Measurements from ENCODE around the gene YKT6.
"Not testable (repeated sequence)": the region's sequence is repeated elsewhere in the genome, so short reads cannot be mapped to it uniquely, and the experiment has no call there.

YKT6 gene

DNA sequence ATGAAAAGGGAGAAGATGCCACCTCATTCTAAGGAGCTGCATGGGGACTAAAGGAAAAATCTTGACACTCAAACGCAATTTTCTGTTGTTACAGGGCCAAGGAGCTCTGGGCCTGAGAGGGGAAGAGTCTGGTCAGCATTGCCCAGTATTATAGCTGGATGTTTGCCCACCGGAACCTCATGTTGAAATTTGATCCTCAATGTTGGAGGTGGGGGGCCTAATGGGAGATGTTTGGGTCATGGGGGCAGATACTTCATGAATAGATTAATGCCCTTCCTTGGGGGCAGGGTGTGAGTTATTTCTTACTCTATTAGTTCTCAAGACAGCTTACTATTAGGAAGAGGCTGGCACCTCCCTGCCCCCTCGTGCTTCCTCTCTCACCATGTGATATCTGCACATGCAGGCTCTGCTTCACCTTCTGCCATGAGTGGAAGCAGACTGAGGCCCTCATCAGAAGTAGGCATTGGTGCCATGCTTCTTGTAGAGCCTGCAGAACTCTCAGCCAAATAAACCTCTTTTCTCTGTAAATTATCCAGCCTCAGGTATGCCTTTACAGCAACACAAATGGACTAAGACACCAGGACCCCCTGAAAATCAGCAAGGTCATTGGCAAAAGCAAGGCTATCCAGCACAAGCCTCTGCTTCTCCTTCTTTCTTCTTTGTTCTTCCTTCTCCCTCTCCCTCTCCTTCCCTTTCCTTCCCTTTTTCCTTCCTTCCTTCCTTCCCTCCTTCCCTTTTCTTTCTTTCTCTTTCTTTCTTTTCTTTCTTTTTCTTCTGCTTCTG lies 26.7 kb upstream of the YKT6 start:
- Histone ChIP-seq H3K4me2 (ENCODE audit: insufficient read depth, low read length) (no peak overlapping the region), H3K4me1 (ENCODE audit: insufficient read depth, low read length) (no peaks in the 10 kb centered on the region), H3K79me2 (ENCODE audit: insufficient read depth, low read length) (no peaks in the 10 kb centered on the region), H3K36me3 (ENCODE audit: insufficient read depth, low read length) (no peaks in the 10 kb centered on the region), H2AFZ (ENCODE audit: low read depth, low read length) (no peak overlapping the region), H3K9me3 (ENCODE audit: insufficient read depth, low read length, severe bottlenecking) (no peaks in the 10 kb centered on the region), H3K27ac (ENCODE audit: low read length) (no peak overlapping the region), H3K9ac (ENCODE audit: low read depth, low read length) (no peak overlapping the region), H3K27me3 (ENCODE audit: insufficient read depth, low read length, poor library complexity) (no peaks in the 10 kb centered on the region), H4K20me1 (ENCODE audit: insufficient read depth, low read length) (0 out of 2 replicates have a peak, but pooled peaks cover 2% of the 10 kb centered on the region), H3K4me3 (ENCODE audit: low read depth in 1 of 2, low read length in 2 of 2) (no peak overlapping the region)
- DNase-seq: no peak
- ATAC-seq (ENCODE audit: insufficient read depth, low read depth): no peak
- TF ChIP-seq EZH2 (IDR thresholded peaks at IDR 0.05; ENCODE audit: borderline replicate concordance, low read depth, low read length, severe bottlenecking): no peak
- TF ChIP-seq, protein P1, sequence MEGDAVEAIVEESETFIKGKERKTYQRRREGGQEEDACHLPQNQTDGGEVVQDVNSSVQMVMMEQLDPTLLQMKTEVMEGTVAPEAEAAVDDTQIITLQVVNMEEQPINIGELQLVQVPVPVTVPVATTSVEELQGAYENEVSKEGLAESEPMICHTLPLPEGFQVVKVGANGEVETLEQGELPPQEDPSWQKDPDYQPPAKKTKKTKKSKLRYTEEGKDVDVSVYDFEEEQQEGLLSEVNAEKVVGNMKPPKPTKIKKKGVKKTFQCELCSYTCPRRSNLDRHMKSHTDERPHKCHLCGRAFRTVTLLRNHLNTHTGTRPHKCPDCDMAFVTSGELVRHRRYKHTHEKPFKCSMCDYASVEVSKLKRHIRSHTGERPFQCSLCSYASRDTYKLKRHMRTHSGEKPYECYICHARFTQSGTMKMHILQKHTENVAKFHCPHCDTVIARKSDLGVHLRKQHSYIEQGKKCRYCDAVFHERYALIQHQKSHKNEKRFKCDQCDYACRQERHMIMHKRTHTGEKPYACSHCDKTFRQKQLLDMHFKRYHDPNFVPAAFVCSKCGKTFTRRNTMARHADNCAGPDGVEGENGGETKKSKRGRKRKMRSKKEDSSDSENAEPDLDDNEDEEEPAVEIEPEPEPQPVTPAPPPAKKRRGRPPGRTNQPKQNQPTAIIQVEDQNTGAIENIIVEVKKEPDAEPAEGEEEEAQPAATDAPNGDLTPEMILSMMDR (IDR thresholded peaks at IDR 0.05; ENCODE audit: borderline replicate concordance, extremely low read depth, low read length, poor library complexity, severe bottlenecking): no peak

DNA sequence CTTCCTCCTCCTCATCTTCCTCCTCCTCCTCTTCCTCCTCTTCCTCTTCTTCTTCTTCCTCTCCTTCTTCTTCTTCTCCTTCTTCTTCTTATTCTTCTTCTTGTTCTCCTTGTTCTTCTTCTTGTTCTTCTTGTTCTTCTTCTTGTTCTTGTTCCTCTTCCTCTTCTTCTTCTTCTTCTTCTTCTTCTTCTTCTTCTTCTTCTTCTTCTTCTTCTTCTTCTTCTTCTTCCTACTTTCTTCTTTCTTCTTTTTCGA lies 26.2 kb upstream of the YKT6 start:
- not testable (repeated sequence) for H3K79me2 ChIP-seq (ENCODE audit: insufficient read depth, low read length); H3K36me3 ChIP-seq (ENCODE audit: insufficient read depth, low read length); H4K20me1 ChIP-seq (ENCODE audit: insufficient read depth, low read length); H3K9ac ChIP-seq (ENCODE audit: low read depth, low read length); H2AFZ ChIP-seq (ENCODE audit: low read depth, low read length); H3K4me2 ChIP-seq (ENCODE audit: insufficient read depth, low read length); H3K27ac ChIP-seq (ENCODE audit: low read length); ATAC-seq (ENCODE audit: insufficient read depth, low read depth); H3K4me1 ChIP-seq (ENCODE audit: insufficient read depth, low read length); DNase-seq; H3K27me3 ChIP-seq (ENCODE audit: insufficient read depth, low read length, poor library complexity); H3K9me3 ChIP-seq (ENCODE audit: insufficient read depth, low read length, severe bottlenecking); H3K4me3 ChIP-seq (ENCODE audit: low read depth in 1 of 2, low read length in 2 of 2)

DNA sequence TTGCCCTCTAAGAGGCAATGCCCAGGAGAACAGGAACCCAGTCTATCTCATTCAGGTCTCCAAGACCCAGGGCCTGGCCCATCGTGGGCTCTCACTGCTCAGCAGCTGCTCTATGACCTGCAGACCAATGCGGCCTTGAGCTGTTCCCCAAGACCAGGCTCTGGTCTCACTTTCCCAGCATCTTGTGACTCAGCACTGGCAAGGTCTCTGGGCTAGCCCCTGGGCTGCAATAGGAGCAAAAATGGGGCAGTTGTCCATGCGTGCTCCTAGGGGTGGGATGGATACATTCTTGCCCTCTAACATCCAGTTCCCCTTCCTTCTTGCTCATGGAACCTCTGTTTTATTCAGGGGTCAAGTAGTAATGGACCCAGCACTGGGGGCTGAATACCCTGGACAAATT lies 25.0 kb upstream of the YKT6 start:
- Histone ChIP-seq H3K4me1 (ENCODE audit: insufficient read depth, low read length) (no peaks in the 10 kb centered on the region), H3K4me2 (ENCODE audit: insufficient read depth, low read length) (no peak overlapping the region), H2AFZ (ENCODE audit: low read depth, low read length) (no peak overlapping the region), H3K27ac (ENCODE audit: low read length) (no peak overlapping the region), H4K20me1 (ENCODE audit: insufficient read depth, low read length) (0 out of 2 replicates have a peak, but pooled peaks cover 2% of the 10 kb centered on the region), H3K79me2 (ENCODE audit: insufficient read depth, low read length) (no peaks in the 10 kb centered on the region), H3K27me3 (ENCODE audit: insufficient read depth, low read length, poor library complexity) (no peaks in the 10 kb centered on the region), H3K9me3 (ENCODE audit: insufficient read depth, low read length, severe bottlenecking) (no peaks in the 10 kb centered on the region), H3K4me3 (ENCODE audit: low read depth in 1 of 2, low read length in 2 of 2) (no peak overlapping the region), H3K9ac (ENCODE audit: low read depth, low read length) (no peak overlapping the region), H3K36me3 (ENCODE audit: insufficient read depth, low read length) (no peaks in the 10 kb centered on the region)
- no peak for DNase-seq
- TF ChIP-seq EZH2 (IDR thresholded peaks at IDR 0.05; ENCODE audit: borderline replicate concordance, low read depth, low read length, severe bottlenecking): no peak
- TF ChIP-seq, protein P1 (IDR thresholded peaks at IDR 0.05; ENCODE audit: borderline replicate concordance, extremely low read depth, low read length, poor library complexity, severe bottlenecking): no peak
- ATAC-seq (ENCODE audit: insufficient read depth, low read depth): no peak

DNA sequence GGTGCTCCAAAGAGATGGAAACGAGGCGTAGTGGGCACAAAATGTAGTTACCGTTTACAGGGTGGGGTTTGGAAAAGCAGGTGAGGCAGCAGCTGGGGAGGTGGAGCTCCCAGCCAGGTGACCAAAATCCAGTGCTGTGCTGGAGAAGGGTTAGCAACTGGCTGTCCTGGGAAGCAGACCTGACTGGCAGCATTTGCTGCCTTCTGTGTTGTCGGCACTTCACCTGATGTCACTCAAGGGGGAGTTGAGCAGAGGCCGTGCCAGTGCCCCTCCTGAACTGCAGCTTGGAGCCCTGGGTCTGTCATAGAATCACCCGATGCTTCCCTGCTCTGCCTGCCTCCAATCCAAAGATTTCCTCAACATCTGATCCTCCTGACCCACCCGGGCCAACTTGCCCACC lies 24.3 kb upstream of the YKT6 start:
- 0 out of 2 replicates have a peak, but pooled peaks cover 2% of the 10 kb centered on the region for H4K20me1 ChIP-seq (ENCODE audit: insufficient read depth, low read length)
- H3K27ac ChIP-seq (ENCODE audit: low read length): no peak overlapping the region
- no peaks in the 10 kb centered on the region for H3K4me1 ChIP-seq (ENCODE audit: insufficient read depth, low read length)
- no peak for ATAC-seq (ENCODE audit: insufficient read depth, low read depth)
- no peaks in the 10 kb centered on the region for H3K36me3 ChIP-seq (ENCODE audit: insufficient read depth, low read length)
- H3K27me3 ChIP-seq (ENCODE audit: insufficient read depth, low read length, poor library complexity): no peaks in the 10 kb centered on the region
- no peak for DNase-seq
- H3K4me3 ChIP-seq (ENCODE audit: low read depth in 1 of 2, low read length in 2 of 2): no peak overlapping the region
- no peak overlapping the region for H3K4me2 ChIP-seq (ENCODE audit: insufficient read depth, low read length)
- no peaks in the 10 kb centered on the region for H3K9me3 ChIP-seq (ENCODE audit: insufficient read depth, low read length, severe bottlenecking)
- no peak for TF ChIP-seq EZH2 (IDR thresholded peaks at IDR 0.05; ENCODE audit: borderline replicate concordance, low read depth, low read length, severe bottlenecking)
- TF ChIP-seq, protein P1 (IDR thresholded peaks at IDR 0.05; ENCODE audit: borderline replicate concordance, extremely low read depth, low read length, poor library complexity, severe bottlenecking): no peak
- H3K9ac ChIP-seq (ENCODE audit: low read depth, low read length): no peak overlapping the region
- no peaks in the 10 kb centered on the region for H3K79me2 ChIP-seq (ENCODE audit: insufficient read depth, low read length)
- H2AFZ ChIP-seq (ENCODE audit: low read depth, low read length): no peak overlapping the region

Data from DND-41 (cell line).